Measurements from ENCODE around the gene CEBPZOS. TPM values are rescaled to one million over a fixed set of nuclear protein-coding genes. Genes with fewer than 3 reads are reported as not detected.

CEBPZOS gene
- total and polyA plus RNA-seq, 9 of the 15 experiments (the other 6 are each of a cell fraction or from before 2014, with no cell fraction given), result 21.7 to 64.8 (median 46.7) TPM

- TF ChIP-seq SPI1 (IDR thresholded peaks at IDR 0.05; ENCODE audit: borderline replicate concordance, low read depth, low read length) (no peak), ZNF696 (CRISPR knock-in tag; conservative IDR thresholded peaks at IDR 0.05) (no peak), SMC3 (conservative IDR thresholded peaks at IDR 0.05; ENCODE audit: insufficient read depth, low read depth, low read length) (no peak), SMAD3 (CRISPR knock-in tag; conservative IDR thresholded peaks at IDR 0.05) (peak; percentile 41; the same call in 1 of the 2 replicates), CEBPB (tag; IDR thresholded peaks at IDR 0.05) (no peak), RBM22 (IDR thresholded peaks at IDR 0.05; ENCODE audit: low read depth, low read length, poor library complexity, severe bottlenecking) (no peak), KLF13 (tag; IDR thresholded peaks at IDR 0.05; ENCODE audit: borderline replicate concordance, low read depth) (no peak), GMEB1 (CRISPR knock-in tag; IDR thresholded peaks at IDR 0.05) (peak; percentile 73), ZNF263 (CRISPR knock-in tag; IDR thresholded peaks at IDR 0.05; ENCODE audit: borderline replicate concordance) (peak; percentile 29; the same call in 1 of the 2 replicates), BRCA1 (IDR thresholded peaks at IDR 0.05) (no peak), BRCA1 (CRISPR knock-in tag; IDR thresholded peaks at IDR 0.05) (no peak), ZC3H4 (CRISPR knock-in tag; IDR thresholded peaks at IDR 0.05; ENCODE audit: borderline replicate concordance) (peak; percentile 66; the same call in 1 of the 2 replicates), CHD2 (IDR thresholded peaks at IDR 0.05; ENCODE audit: low read depth, low read length) (no peak), CCNT2 (IDR thresholded peaks at IDR 0.05; ENCODE audit: borderline replicate concordance, extremely low read depth, insufficient read length, low read depth, low read length) (no peak), ZNF277 (CRISPR knock-in tag; IDR thresholded peaks at IDR 0.05; ENCODE audit: borderline replicate concordance) (no peak), MXD1 (CRISPR knock-in tag; IDR thresholded peaks at IDR 0.05; ENCODE audit: borderline replicate concordance, poor library complexity, severe bottlenecking) (no peak), MIER1 (IDR thresholded peaks at IDR 0.05; ENCODE audit: low read depth) (no peak), ZNF174 (CRISPR knock-in tag; IDR thresholded peaks at IDR 0.05) (no peak), MCM3 (IDR thresholded peaks at IDR 0.05) (no peak), LARP7 (IDR thresholded peaks at IDR 0.05) (no peak), MCM7 (IDR thresholded peaks at IDR 0.05) (no peak), RBM17 (IDR thresholded peaks at IDR 0.05; ENCODE audit: borderline replicate concordance, low read depth, low read length) (no peak), POLR2G (IDR thresholded peaks at IDR 0.05; ENCODE audit: low read depth, low read length) (peak; percentile 89), ZNF436 (CRISPR knock-in tag; IDR thresholded peaks at IDR 0.05) (no peak)
- TF ChIP-seq, protein P1, sequence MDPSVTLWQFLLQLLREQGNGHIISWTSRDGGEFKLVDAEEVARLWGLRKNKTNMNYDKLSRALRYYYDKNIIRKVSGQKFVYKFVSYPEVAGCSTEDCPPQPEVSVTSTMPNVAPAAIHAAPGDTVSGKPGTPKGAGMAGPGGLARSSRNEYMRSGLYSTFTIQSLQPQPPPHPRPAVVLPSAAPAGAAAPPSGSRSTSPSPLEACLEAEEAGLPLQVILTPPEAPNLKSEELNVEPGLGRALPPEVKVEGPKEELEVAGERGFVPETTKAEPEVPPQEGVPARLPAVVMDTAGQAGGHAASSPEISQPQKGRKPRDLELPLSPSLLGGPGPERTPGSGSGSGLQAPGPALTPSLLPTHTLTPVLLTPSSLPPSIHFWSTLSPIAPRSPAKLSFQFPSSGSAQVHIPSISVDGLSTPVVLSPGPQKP (CRISPR knock-in tag; IDR thresholded peaks at IDR 0.05), result no peak
These were observed at the start of gene CEBPZOS (continued) for GRCh38 chr2:37196320-37197195.
